ENCODE results near the gene NRG2.

NRG2 gene

DNA sequence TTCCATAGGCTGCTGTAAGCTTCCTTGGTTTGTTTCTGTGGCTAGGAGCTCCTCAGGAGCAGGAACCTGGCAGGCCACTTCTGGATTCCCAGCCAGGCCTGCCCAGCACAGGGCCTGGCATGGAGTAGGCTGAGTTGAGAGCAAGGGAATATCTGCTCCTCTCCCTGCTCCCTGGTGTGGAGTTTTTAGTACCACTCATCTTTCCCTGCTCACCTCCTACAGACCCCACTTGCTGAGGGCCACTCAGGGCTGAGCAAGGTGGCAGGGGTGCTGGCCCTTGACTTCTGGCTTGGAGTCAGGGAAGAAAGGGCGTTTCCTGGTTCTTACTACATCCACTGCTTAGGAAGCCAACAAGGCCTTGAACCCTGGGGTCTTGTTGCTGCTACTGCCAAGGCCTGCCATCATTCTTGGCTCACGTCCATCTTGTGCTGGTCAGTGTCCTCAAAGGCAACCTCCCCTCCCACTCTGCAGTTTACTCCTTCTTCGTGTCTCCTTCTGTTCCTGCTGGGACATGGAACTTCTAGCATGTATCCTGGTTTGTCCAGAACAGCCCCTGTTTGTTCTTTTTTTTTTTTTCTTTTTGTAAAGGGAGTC, 192.6 kb downstream of the NRG2 start:
- TF ChIP-seq, protein P1, sequence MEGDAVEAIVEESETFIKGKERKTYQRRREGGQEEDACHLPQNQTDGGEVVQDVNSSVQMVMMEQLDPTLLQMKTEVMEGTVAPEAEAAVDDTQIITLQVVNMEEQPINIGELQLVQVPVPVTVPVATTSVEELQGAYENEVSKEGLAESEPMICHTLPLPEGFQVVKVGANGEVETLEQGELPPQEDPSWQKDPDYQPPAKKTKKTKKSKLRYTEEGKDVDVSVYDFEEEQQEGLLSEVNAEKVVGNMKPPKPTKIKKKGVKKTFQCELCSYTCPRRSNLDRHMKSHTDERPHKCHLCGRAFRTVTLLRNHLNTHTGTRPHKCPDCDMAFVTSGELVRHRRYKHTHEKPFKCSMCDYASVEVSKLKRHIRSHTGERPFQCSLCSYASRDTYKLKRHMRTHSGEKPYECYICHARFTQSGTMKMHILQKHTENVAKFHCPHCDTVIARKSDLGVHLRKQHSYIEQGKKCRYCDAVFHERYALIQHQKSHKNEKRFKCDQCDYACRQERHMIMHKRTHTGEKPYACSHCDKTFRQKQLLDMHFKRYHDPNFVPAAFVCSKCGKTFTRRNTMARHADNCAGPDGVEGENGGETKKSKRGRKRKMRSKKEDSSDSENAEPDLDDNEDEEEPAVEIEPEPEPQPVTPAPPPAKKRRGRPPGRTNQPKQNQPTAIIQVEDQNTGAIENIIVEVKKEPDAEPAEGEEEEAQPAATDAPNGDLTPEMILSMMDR (IDR thresholded peaks at IDR 0.05; ENCODE audit: insufficient read depth, low read depth, low read length, missing control alignments), result no peak

DNA sequence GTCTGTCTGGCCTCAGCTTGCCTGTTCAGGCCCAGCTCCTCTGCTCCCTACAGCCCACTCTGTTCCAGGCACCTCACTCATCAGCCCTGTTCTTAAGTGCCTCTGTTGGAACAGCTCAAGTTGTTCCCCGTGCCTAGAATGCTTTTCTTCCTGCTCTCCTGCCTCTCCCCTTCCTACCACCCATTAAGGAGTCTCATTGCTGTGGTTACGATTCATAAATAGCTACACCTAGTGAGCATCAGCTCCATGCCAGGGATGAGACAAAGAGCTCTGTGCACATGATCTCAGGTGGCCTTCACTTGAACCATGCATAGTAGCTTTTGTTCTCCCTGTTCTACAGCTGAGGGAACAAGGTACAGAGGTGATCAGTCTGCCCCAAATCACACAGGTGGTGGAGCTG, 193.2 kb downstream of the NRG2 start:
- no peak overlapping the region for H3K4me3 ChIP-seq (ENCODE audit: low read depth, low read length)
- TF ChIP-seq, protein P1 (IDR thresholded peaks at IDR 0.05; ENCODE audit: insufficient read depth, low read depth, low read length, missing control alignments), result no peak
- no peak for DNase-seq (ENCODE audit: low read depth)

More for the DNA sequence above, 192.6 kb downstream of the NRG2 start:
- H3K4me3 ChIP-seq (ENCODE audit: low read depth, low read length), result no peak overlapping the region
- no peak for DNase-seq (ENCODE audit: low read depth)

DNA sequence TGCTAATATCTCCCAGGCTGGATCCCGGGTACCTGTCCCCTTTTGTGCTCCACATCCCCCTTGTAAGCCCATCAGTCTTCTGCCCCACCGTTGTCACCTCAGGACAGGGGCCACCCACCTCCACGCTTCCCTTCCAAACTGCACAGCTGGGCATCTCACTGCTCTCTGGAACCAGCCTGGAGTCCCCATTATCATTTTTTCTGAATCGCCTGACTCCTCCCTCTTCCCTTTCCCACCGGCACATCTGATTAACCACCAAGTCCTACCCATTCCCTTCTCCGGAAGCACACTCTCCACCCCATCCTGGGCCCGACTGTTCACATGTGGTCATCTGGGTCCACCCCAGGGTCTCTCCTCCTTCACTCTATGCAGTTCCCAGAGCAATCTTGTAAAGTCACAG, 193.6 kb downstream of the NRG2 start:
- TF ChIP-seq, protein P1 (IDR thresholded peaks at IDR 0.05; ENCODE audit: insufficient read depth, low read depth, low read length, missing control alignments), result no peak
- DNase-seq (ENCODE audit: low read depth), result no peak
- no peak overlapping the region for H3K4me3 ChIP-seq (ENCODE audit: low read depth, low read length)

DNA sequence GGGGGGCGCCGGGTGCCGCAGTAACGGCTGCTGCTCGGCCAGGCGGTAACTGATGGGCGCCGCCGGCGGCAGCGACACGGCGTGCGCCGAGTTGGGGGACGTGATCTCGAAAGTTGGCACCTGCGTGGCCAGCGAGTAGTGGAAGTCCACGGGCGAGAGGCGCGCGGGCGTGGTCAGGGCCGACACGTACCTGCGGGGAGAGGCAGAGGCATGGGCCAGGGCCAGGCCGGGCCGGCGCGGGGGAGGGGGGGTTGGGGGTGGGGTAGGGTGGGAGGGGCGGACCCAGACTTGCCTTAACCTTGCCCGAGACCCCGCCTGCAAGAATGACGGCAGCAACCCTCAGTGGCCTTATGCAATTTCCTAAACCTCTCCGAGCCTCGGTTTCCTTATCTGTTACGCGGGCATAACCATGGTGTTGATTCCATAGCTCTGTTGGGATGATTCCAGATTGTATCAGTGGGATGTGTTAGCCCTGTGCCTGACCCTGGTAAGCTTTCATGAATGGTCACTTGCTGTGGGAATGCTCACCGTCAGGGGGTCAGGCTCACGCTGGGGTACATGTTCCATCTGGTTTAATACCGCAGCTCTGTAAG, 194.5 kb downstream of the NRG2 start:
- peak overlapping the region; percentile 57 for H3K4me3 ChIP-seq (ENCODE audit: low read depth, low read length)
- peak; percentile 34 for DNase-seq (ENCODE audit: low read depth)
- TF ChIP-seq, protein P1 (IDR thresholded peaks at IDR 0.05; ENCODE audit: insufficient read depth, low read depth, low read length, missing control alignments), result no peak

DNA sequence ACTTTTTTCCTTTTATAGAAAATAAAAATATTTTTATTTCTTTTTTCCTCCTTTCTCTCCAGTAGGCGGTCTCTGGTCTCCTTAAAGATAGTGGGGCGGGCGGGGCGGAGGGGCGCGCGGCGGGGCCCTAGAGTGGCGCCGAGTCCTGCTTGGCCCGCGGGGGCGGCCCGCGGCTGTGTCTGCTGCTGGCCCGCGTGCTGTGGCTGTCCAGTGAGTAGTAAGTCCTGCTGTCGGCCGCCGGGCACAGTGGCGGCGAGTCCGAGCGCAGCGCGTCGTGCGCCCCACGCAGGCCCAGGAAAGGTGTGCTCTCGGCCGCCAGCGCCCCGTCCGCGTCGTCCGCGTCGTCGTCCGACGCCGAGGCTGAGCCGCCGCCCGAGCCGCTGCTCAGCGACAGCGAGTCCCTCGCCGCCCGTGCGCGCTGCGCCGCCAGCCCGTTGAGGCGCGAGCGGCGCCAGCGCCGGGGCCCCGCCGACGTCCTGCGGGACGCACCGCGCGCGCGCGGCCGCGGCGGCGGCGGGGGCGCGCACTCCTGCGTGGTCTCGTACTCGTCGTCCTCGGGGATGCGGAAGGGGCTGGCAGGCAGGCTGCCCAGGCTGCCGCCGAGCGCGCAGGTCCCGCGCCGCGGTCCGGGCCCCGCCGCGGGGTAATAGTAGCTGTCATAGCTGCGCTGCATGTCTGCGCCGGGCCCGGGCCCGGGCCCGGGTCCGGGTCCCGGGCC, 195.2 kb downstream of the NRG2 start:
- TF ChIP-seq, protein P1 (IDR thresholded peaks at IDR 0.05; ENCODE audit: insufficient read depth, low read depth, low read length, missing control alignments), result no peak
- peak; percentile 84 for DNase-seq (ENCODE audit: low read depth)
- peak overlapping the region; percentile 57 for H3K4me3 ChIP-seq (ENCODE audit: low read depth, low read length)

DNA sequence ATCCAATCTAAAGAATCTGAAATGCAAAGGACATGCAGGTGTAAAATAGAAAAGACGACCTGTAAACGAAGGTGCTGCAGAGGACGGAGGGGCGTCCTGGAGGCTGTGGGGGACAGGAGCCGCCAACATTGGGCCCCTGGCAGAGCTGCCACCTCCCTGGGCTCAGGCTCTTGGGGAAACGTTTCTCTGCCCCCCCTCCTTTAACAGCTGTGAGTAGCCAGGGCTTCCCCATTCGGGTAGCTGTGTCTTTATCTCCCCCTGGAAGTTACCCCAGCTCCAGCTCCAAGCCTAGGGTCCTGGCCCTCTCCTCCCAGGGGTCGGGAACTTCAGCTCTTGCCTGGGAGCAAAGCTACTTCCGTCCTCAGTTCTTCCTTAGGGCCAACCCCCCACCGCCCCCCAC, 196.0 kb downstream of the NRG2 start:
- TF ChIP-seq, protein P1 (IDR thresholded peaks at IDR 0.05; ENCODE audit: insufficient read depth, low read depth, low read length, missing control alignments), result no peak
- DNase-seq (ENCODE audit: low read depth), result no peak
- H3K4me3 ChIP-seq (ENCODE audit: low read depth, low read length), result no peak overlapping the region

Data from GM12865 (cell line).